DMS53 treated with DMSO at 0.1 percent for 48 hours (cell line): Measurements from ENCODE around the gene SMIM5.
"Not testable (repeated sequence)": the region's sequence is repeated elsewhere in the genome, so short reads cannot be mapped to it uniquely, and the experiment has no call there.

ENCODE experiments used
- DNase-seq: peaks from one replicate; lab custom pipeline; 2025; ENCODE audit not compliant: unreplicated experiment; lab: John Stamatoyannopoulos, UW

Gene SMIM5

DNA sequence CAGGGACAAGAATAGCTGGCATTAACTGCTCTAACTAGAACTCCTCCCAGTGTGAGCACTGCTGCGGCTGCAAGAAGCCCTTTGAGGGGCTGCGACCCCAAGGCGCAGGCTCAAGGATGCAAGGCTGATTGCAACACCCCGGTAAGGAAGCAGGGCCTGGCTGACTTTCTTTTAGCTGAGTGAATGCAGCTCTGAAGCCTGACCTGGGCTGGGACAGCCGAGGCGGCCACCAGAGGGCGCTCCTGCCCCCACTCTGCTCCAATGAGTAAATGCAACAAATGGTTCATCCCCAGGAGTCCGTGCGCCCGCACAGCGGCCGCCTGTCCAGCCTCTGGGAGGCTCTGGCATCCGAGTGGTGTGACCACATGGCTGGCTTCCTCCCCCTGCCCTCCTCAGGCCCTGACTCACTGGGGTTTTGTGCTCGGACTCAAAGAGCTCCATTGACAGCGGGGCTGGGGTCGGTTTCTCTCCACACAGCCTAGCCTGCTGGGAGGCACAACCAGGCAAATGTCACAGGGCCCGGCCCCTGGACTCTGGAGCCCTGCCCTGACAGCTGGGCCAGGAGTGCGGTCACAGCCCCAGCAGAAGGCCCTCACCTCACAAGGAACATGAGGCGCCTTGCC, at the start of gene SMIM5:
TSS of gene SMIM5 (plus strand) at position 572 of the 623 bp plus-strand sequence. CDS start 6,768 bp downstream, outside the sequence.
- peak; percentile 77 for DNase-seq

- no peak for DNase-seq
Observed at GRCh38 chr17:75584849-75585175, 48.4 kb upstream of the SMIM5 start.

DNA sequence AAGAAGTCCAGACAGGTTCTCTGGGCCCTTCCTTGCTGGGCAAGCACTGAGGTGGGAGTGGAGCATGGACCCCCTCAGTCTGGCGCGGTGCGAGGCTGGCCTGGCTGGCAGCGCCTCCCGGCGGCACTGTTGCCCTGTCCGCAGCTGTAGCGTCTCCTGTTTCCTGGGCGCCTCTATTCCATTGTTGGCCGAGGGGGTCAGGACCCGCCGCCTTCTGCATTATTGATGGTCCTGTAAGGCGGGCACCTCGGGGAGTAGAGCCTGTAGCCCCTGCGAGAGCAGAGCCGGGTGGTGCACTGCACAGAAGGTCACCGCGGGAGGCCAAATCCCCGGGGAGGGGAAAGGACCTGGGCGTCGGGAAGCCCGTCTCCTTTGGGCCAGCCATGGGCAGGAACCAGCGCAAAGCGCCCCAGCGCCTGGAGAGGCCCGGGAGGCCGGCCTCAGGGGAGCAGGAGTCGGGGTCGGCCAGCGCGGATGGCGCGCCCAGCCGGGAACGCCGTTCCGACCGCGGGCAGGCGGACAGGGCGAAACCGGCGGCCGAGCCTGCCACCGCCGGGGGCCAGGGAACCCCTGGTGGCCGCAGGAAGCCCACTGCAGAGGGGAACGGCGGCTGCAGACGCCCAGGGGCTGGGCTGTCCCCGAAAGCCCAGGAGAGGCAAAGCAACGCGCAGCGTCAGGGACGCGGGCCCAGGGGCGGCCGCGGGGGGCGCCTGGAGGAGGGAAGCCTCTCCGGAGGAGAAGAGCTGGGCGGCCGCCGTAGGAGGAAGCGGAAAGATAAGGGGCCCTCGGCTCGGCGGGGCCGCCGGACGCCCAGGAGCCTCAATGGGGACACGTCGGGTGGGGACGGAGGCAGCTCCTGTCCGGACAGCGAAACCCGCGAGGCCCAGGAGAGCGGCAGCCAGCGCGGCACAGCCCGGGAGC, 45.3 kb upstream of the SMIM5 start, which contains the start of gene MYO15B:
TSS of gene MYO15B (plus strand) at position 126 of the 921 bp plus-strand sequence. CDS start at position 384, 258 bp downstream.
- DNase-seq = peak; percentile 14

GRCh38 chr17:75588596-75589011, 44.6 kb upstream of the SMIM5 start:
- peak; percentile 32 for DNase-seq

DNA sequence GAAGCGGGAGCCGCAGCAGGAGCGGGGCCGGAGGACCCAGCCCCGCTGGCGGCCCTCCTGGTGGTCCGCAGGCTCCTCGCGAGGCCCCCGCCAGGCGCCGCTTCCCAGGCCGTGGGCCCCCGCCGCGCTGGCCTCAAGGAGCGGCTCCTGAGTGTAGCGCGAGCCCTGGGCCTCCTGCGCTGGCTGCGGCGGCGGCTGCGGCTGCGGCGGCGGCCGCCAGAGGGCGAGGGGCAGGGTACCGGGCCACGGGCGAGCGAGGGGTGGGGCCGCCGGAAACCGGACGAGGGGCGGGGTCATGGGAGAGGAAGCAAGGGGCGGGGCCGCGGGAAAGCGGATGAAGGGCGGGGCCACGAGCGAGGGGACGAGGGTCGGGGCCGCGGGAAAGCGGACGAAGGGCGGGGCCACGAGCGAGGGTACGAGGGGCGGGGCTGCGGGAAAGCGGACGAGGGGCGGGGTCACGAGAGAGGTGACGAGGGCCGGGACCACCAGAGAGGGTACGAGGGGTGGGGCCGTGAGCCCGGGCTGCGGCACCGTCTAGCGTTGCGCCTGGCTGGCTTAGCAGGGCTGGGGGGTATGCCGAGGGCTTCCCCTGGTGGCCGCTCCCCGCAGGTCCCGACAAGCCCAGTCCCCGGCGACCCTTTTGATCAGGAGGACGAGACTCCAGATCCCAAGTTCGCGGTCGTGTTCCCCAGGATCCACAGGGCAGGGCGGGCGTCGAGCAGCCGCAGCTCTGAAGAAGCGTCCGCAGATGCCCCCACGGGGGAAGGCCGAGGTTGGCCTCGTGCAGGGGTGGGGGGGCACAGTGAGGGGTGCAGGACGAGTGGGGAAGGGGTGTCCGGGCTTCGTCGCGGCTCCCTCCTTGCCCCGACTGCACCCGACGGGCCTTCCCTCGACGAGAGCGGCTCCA, 44.0 kb upstream of the SMIM5 start:
- peak; percentile 77 for DNase-seq

DNA sequence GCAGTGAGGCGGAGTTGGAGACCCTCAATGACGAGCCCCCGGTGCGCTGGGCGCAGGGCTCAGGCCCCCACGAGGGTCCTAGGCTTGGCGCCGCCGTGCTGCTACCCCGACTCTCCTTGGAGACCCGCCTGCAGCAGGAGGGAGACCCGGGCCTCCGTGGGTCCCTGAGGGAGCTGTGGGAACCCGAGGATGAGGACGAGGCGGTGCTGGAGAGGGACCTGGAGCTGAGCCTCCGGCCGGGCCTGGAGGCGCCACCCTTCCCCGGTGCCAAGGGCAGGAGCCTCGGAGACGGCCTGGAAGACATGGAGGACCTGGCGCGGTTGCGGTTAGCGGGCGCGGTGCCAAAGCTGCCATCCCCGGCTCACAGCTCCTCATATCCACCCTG, 43.3 kb upstream of the SMIM5 start:
- no peak for DNase-seq

- DNase-seq = no peak
Observed at GRCh38 chr17:75590314-75590761, 42.9 kb upstream of the SMIM5 start.

DNA sequence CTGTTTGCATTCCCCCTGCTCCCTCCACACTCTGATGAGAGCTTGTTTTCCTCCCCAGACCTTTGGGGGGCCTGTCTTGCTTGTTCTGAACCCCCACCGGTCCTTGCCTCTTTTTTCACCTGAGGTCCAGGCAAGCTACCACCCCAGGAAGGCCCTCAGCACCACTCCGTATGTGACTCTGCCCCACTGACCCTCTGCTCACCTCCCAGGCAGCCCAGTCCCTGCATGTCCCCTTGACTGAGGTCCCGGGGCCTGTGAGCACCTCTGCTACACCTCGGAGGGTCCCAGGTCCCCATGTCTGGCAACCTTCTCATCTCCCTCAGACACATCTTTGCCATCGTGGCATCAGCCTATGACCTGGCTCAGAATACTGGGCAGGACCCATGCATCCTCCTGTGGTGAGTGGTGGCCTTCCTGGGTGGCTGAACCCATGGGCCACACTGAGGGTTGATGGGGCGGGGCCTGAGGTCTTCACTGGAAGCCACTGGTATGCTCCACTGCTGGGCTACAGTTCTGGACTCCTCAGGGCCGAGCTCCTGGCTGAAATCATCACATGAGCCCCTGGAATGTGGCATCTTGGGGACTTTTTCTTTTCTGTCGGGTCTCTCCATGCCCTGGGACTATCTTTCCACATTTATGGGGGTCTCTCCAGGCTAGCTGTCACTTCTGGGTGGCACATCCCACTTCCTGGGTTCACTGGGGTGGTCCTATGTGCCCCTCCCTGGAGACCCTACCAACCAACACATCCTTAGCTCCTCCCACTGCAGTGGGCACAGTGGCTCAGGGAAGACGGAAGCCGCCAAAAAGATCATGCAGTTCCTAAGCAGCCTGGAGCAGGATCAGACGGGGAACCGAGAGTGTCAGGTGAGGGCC, 42.1 kb upstream of the SMIM5 start:
- DNase-seq = no peak

DNA sequence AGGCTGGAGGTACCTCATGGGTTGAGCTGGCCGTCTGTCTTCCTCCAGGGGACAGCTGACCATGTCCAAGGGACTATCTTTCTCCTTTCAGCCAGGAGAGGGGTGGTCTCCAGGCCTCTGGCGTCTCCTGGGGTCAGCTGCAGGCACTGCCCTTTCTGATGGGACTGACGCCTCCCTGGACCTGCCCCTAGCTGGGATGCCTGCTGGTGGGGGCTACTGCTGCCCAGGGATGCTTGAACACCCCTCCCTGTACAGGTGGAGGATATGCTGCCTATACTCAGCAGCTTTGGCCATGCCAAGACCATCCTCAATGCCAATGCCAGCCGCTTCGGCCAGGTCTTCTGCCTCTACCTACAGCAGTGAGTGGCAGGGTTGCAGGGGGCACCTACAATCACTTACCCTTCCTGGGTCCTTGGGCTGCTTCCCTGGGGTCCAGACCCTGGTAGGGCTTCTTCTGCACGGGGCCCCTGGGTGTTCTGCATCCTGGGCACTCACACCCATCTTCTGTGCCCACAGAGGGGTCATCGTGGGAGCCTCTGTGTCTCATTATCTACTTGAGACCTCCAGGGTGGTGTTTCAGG, 41.4 kb upstream of the SMIM5 start:
- no peak for DNase-seq

DNA sequence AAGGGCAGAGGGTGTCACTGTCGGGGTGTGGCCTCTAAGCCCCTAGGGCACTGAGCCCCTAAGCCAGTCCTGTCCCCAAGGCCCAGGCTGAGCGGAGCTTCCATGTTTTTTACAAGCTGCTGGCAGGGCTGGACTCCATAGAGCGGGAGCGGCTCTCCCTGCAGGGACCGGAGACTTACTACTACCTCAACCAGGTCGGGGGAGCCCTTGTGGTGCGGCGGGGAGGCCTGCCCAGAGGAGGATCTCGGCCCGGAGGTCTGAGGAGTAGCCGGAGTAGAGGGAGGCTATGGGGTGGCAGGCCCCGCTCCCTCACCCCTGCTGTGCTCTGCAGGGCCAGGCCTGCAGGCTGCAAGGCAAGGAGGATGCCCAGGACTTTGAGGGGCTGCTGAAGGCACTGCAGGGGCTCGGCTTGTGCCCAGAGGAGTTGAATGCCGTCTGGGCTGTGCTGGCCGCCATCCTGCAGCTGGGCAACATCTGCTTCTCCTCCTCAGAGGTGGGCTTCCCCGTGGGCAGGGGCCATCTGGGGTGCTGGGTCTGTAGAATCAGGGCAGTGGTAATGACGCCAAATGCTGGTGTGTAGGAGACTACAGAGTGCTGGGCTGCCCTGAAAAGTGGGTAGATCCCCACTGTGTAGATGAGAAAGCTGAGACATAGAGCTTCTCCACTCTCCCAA, 40.8 kb upstream of the SMIM5 start:
- DNase-seq = no peak

DNA sequence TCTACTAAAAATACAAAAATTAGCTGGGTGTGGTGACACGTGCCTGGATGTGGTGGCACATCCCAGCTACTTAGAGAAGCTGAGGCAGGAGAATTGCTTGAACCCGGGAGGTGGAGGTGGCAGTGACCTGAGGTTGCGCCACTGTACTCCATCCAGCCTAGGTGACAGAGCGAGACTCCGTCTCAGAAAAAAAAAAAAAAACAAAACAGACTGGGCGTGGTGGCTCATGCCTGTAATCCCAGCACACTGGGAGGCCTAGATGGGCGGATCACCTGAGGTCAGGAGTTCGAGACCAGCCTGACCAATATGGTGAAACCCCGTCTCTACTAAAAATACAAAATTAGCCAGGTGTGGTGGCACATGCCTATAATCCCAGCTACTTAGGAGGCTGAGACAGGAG, 39.8 kb upstream of the SMIM5 start:
- not testable (repeated sequence) for DNase-seq

DNA sequence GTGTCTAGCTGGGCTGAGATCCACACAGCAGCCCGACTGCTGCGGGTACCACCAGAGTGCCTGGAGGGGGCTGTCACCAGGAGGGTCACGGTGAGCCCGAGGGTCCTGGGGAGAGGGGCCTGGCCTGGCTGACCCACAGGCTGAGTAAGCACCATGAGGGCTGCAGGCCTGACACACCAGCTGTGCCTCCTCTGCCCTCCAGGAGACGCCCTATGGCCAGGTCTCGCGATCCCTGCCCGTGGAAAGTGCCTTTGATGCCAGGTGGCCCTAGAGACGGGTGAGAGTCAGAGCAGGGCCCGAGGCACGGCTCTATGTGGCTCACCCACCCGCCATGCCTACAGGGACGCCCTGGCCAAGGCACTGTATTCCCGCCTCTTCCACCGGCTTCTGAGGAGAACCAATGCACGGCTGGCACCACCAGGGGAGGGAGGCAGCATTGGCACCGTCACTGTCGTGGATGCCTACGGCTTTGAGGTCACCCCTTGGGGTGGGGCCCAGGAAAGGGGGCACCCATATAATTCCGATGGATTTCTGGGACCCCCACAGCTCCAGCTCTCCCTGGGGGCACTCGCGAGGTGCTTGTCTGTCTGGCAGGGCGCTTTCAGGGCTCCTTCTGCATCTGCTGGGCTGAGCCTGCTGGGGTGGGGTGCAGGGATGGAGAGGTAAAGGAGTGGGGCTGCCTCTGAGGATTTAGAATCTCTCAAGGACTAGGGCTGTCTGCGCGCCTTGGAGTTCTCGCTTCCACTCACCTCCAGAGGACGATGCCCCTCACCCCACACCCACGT, 38.5 kb upstream of the SMIM5 start:
- peak; percentile 32 for DNase-seq

DNA sequence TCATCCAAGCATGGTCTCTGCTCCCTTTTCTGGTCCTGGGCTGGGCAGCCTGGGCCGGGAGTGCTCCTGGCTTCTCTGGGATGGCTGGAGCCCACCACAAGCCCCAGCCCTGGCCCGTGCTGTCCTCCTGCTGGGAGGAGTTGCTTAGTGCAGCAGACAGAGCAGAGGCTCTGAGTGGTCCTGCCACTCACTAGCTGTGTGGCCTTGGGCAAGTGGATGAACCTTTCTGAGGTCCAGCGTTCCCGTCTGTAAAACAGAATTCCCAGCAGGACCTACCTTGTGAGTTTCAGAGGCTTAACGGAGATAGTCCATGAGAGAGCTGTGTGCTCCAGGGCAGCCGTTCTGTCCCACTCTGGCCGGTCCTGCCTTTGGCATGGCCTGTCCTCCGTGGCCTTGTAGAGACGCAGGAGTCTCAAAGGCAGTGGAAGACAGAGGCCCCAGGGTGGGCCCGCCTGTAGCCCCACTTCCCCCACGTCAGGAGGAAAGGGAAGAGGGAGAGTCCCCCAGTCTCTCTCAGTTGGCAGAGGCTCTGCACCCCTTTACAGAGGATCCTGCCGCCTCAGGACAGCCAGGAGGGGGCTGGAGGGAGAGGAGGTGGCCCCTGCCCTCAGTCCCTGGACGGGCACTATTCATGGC, 37.8 kb upstream of the SMIM5 start:
- no peak for DNase-seq

GRCh38 chr17:75595920-75596313, 37.3 kb upstream of the SMIM5 start:
- DNase-seq = no peak

GRCh38 chr17:75596320-75597087, 36.7 kb upstream of the SMIM5 start:
- no peak for DNase-seq

DNA sequence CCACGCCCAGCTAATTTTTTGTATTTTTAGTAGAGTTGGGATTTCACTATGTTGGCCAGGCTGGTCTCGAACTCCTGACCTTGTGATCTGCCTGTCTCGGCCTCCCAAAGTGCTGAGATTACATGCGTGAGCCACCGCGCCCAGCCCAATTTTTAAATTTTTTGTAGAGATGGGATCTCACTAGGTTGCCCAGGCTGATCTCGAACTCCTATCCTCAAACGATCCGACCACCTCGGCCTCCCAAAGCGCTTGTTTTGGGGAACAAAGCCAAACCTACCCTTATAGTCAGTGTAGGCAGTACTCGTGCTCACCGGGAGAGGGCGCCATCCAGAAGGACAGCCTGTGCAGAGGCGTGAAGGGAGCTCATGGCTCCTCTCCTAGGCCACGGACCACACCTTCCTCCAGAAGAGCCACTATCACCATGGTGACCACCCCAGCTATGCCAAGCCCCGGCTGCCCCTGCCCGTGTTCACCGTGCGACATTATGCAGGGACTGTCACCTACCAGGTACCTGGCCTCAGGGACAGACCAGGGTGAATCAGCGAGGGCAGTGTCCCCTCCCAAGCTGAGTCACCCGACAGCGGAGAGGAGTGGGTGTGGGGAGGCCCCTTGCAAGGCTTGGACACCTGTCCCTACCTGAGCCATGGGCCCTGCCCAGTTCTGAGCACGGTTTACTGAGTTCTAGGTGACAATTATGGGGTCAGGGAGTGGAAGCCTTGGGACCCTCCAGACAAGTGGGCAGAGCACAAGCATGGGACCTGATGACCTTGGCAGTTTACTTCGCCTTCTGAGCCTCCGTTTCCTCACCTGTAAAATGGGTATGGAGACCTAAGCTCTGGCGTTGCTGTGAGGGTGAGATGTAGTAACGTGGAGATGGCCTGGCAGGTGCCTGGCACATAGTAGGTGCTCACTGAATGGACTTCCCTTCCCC, 31.9 kb upstream of the SMIM5 start:
- peak; percentile 92 for DNase-seq
